Measurements from ENCODE around the gene NSUN6. TPM values are rescaled to one million over a fixed set of nuclear protein-coding genes. Genes with fewer than 3 reads are reported as not detected.

Gene NSUN6
- total RNA-seq, 1 experiment from 2014 or later, result 13.3 TPM

DNA sequence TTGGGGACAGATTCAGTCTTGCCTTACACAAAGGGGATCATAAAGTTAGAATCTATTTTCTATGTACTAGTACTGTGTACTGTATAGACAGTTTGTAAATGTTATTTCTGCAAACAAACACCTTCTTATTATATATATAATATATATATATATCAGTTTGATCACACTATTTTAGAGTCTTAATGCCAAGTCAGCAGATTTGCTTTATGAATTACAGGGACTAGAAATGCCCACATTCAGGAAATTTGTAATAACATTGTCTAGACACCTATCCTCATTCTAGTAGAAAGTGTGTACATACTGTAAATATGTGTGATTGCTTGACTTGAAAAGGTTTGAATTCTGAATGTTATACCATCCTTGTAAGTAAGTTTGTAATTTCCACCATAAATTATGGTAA lies 111.2 kb downstream of the NSUN6 start:
- H3K4me1 ChIP-seq, result 0 out of 2 replicates have a peak, but pooled peaks cover under 1% of the 10 kb centered on the region
- H3K9me3 ChIP-seq (replicated peaks), result no peaks in the 10 kb centered on the region
- DNase-seq, result no peak
- H3K27ac ChIP-seq, result no peak overlapping the region
- peaks cover 2% of the 10 kb centered on the region; the same call in 1 of the 2 replicates for H3K36me3 ChIP-seq
- H3K27me3 ChIP-seq, result no peaks in the 10 kb centered on the region
- no peak overlapping the region for H3K4me3 ChIP-seq

DNA sequence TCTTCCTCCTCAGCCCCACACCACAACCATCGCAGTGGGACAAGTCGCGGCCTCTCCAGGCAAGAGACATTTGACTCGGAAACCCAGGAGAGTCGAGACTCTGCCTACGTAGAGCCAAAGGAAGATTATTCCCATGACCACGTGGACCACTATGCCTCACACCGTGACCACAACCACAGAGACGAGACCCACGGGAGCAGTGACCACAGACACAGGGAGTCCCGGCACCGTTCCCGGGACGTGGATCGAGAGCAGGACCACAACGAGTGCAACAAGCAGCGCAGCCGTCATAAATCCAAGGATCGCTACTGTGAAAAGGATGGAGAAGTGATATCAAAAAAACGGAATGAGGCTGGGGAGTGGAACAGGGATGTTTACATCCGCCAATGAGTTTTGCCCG lies 112.1 kb downstream of the NSUN6 start:
- DNase-seq, result no peak
- Histone ChIP-seq H3K4me1 (no peaks in the 10 kb centered on the region), H3K27ac (no peak overlapping the region), H3K27me3 (no peaks in the 10 kb centered on the region), H3K36me3 (peaks cover under 1% of the 10 kb centered on the region; the same call in 1 of the 2 replicates), H3K9me3 (replicated peaks) (no peaks in the 10 kb centered on the region), H3K4me3 (no peak overlapping the region)

DNA sequence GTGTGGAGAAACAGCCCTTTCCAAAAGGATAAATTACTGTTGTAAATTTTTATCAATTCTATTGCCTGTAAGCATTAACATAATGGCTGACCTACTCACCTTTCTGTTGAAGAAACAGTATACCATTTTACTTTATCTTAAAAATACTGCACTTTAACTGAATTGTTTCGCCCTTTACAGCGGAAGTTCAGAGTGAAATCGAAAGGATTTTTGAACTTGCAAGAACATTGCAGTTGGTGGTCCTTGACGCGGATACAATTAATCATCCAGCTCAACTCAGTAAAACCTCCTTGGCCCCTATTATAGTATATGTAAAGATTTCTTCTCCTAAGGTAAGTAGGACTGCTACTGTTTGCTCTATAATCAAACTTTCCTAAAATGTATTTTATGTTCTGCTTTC lies 117.5 kb downstream of the NSUN6 start:
- Histone ChIP-seq H3K27ac (no peak overlapping the region), H3K36me3 (peaks cover 2% of the 10 kb centered on the region; the same call in 1 of the 2 replicates), H3K27me3 (no peaks in the 10 kb centered on the region), H3K4me3 (no peak overlapping the region), H3K9me3 (replicated peaks) (no peaks in the 10 kb centered on the region), H3K4me1 (peaks cover 2% of the 10 kb centered on the region)
- no peak for DNase-seq

DNA sequence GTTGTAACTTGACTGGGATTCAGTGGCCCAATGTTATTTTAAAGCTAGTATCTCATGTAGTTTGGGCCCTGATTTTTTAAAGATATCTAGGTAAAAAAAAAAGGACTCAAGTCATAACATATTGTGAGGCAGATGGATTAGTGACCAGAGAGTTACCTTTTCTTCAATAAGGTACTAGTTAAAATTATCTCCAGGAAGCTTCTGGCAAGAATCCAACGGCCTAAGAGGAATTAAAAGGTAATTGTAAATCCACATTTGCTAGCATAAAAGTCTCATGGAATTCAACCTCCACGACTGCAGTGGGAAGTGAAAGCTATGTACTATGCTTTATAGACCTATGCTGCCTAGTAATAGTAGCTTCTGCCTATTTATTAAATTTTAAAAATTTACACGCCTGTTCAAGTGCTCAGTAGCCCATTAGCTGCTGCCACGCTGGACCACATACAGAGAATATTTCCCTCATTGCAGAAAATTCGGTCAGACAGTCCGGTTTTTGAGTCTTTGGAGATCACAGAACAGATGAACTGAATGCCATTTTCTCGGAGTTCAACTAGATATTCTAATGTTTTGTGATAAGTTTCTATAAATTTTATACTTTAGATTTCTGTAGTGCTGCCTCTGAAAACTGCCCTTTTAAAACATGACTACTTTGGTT lies 118.4 kb downstream of the NSUN6 start:
- Histone ChIP-seq H3K4me1 (peaks cover 11% of the 10 kb centered on the region), H3K27me3 (no peaks in the 10 kb centered on the region), H3K9me3 (replicated peaks) (no peaks in the 10 kb centered on the region), H3K27ac (no peak overlapping the region), H3K4me3 (no peak overlapping the region), H3K36me3 (peaks cover 2% of the 10 kb centered on the region; the same call in 1 of the 2 replicates)
- DNase-seq, result peak in 1 of 2 experiments; percentile 11

DNA sequence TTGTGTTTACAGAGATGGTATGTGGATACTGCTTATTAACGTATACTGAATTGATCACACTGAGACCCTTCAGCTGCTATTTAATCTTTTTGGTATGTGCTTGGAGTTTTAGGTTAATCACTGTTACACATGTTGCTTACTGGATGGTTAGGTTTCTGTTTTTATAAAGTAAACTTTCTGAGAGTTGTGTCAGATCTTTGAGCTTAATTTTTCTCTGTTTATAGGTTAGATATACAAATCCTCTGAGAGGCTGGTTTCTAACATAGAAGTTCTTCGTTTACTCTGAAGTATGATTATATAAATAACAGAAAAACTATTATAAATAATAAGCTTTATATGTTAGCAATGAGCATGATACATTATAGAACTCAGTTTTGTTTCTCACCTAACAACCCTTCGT lies 123.1 kb downstream of the NSUN6 start:
- peak overlapping the region; percentile 88 for H3K27ac ChIP-seq
- DNase-seq, result peak in 1 of 2 experiments; percentile 33
- H3K27me3 ChIP-seq, result no peaks in the 10 kb centered on the region
- H3K9me3 ChIP-seq (replicated peaks), result no peaks in the 10 kb centered on the region
- peaks cover 2% of the 10 kb centered on the region; the same call in 1 of the 2 replicates for H3K36me3 ChIP-seq
- H3K4me3 ChIP-seq, result no peak overlapping the region
- peaks cover 31% of the 10 kb centered on the region for H3K4me1 ChIP-seq

DNA sequence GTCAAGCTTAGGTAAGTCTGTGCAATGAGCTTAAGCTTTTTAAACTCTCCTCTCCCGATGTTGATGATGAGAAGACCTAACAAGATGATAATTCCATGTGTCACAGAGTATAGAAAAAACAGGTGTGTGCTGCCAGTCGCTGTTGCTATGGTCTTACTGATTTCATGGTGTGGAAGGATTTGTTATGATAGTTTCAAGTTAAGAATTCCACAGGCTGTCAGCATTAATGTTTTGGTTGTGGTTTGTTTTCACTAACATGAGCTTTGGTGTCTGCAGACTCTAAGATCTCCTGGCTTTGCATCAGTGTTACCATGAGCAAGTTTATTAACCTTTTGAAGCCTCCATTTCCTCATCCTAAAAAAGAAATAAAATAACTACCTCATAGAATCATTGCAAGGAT lies 123.7 kb downstream of the NSUN6 start:
- Histone ChIP-seq H3K4me1 (peaks cover 35% of the 10 kb centered on the region), H3K4me3 (no peak overlapping the region; the same call in 1 of the 2 replicates), H3K9me3 (replicated peaks) (no peaks in the 10 kb centered on the region), H3K27me3 (no peaks in the 10 kb centered on the region), H3K36me3 (peaks cover 2% of the 10 kb centered on the region; the same call in 1 of the 2 replicates), H3K27ac (peak overlapping the region; percentile 88)
- peak; percentile 66 to 91 for DNase-seq

DNA sequence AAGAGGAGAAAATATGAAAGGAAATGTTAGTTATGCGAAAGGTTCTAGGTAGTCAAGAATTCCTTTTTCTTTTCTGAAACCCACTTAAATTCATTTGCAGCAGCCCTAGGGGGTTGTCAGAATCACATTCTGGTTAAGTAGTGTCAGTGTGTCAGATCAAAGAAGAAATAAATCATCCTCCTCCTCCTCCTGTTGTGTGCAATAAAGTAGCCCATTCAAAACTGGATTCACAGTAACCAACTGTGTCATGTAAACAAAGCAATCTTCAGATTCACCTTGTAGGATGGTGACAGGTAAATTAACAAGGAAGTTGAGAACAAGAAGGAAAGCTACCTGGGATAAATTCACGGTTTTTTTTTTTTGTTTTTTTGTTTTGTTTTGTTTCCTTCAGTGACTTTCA lies 127.5 kb downstream of the NSUN6 start:
- Histone ChIP-seq H3K4me1 (peaks cover 33% of the 10 kb centered on the region), H3K36me3 (no peaks in the 10 kb centered on the region), H3K4me3 (no peak overlapping the region), H3K27me3 (no peaks in the 10 kb centered on the region), H3K9me3 (replicated peaks) (no peaks in the 10 kb centered on the region), H3K27ac (no peak overlapping the region)
- DNase-seq, result no peak

DNA sequence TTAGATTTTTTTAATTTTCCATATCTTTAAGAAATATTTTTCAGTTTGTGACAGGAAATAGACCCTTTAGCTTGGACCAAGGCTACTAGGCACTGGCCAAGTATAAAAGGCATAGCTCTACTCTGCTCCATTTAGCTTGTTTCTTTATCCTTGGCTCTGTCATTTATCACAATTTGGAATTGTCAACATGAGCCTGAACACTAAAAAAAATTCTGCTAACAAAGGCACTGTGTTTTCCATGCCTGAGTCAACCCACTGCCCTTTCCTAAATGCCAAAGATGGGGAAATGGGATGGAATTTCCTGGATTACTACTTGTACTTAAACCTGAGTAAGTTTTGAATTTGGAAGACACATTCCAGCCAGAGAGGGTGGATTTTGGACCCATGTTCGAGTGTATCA lies 128.4 kb downstream of the NSUN6 start:
- Histone ChIP-seq H3K4me3 (no peak overlapping the region), H3K27me3 (no peaks in the 10 kb centered on the region)

DNA sequence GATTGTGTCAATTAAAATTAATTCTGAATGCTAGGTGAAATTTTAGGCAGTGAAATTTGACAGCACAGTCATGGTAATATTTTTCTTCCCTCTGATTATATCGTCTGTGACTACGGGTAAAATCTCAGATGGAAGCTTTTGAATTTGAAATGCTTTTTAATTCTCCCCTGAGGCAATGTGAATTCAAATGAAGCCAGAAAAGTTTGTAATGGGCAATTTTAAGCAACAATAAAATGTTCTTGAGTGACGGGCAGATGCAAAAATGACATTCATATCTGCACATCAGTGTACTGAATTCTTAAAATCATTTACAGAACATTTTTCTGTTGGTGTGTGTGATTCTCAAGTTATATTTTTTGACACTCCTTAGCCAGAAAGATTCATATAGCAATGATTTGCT lies 134.5 kb downstream of the NSUN6 start:
- Histone ChIP-seq H3K4me1 (no peaks in the 10 kb centered on the region), H3K27ac (no peak overlapping the region), H3K9me3 (replicated peaks) (no peaks in the 10 kb centered on the region), H3K27me3 (no peaks in the 10 kb centered on the region), H3K36me3 (no peaks in the 10 kb centered on the region), H3K4me3 (no peak overlapping the region)
- no peak for DNase-seq

More for the DNA sequence above, 128.4 kb downstream of the NSUN6 start:
- H3K4me1 ChIP-seq, result peaks cover 24% of the 10 kb centered on the region
- DNase-seq, result peak in 1 of 2 experiments; percentile 56
- no peaks in the 10 kb centered on the region for H3K9me3 ChIP-seq (replicated peaks)
- no peaks in the 10 kb centered on the region for H3K36me3 ChIP-seq
- no peak overlapping the region for H3K27ac ChIP-seq

DNA sequence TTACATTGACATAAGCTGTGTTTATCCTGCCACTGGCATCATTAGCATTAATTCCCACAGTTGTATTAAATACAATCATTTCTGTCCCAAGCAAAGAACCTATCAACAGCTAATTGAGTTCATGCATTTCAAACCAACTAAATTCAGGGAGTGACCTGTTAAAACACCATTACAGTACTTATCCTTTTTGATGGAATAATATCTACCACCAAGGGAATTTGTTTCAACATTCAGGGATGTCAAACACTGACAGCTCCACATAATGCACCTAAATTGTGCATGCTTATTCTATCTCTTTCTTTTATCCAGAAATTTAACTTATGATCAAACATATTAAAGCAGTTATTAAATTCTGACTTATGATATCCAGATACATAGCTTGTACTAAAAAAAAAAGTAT lies 136.8 kb downstream of the NSUN6 start:
- Histone ChIP-seq H3K9me3 (replicated peaks) (no peaks in the 10 kb centered on the region), H3K4me3 (no peak overlapping the region), H3K4me1 (no peaks in the 10 kb centered on the region), H3K36me3 (no peaks in the 10 kb centered on the region), H3K27ac (no peak overlapping the region), H3K27me3 (no peaks in the 10 kb centered on the region)
- no peak for DNase-seq

DNA sequence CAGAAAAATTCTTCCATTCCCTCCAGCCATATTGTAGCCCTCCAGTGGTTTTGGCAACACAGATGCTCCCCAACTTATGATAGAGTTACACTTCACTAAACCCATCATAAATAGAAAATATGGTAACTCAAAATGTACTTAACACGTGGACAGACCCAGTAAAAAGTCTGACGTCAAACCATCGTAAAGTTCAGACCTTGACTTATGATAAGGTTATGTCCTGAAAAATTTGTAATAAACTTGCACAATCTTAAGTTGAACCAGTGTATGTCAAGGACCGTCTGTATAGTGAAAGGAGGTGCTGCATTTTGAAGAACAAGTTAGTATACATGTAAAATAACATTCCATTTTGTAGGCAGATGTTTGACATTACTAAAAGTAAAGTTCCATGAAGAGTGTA lies 142.8 kb downstream of the NSUN6 start:
- no peak overlapping the region for H3K27ac ChIP-seq
- H3K4me1 ChIP-seq, result no peaks in the 10 kb centered on the region
- no peaks in the 10 kb centered on the region for H3K36me3 ChIP-seq
- no peak overlapping the region for H3K4me3 ChIP-seq
- no peaks in the 10 kb centered on the region for H3K9me3 ChIP-seq (replicated peaks)
- DNase-seq, result no peak
- H3K27me3 ChIP-seq, result no peaks in the 10 kb centered on the region

DNA sequence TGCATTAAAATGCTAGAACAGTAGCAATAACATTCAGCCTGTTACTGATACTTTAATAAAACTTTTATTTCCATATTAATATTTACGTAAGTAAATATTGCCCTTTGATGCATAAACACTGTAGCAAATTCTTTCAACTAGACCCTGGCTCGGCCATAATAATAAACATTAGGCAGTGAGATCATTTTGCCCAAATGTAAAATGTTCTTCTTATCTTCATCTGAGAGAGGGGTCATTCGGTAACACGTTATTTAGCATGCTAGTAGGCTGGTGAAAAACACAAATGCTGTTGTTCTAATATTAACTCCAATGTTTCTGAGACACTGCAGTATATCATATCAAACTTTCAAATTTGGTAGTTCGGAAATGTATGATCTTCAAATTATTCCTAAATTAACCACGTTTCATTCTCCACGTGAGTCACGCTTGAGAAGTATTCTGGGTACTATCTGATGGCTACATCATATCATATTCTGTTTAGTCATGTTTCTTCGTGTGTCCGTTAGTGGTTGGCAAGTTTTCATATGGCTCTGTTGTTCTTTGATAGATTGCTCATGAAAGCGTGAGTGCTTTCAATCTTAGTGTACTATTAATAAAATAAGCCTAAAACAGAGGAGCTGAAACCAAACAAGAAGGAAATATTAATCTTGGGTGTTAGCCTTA lies 145.8 kb downstream of the NSUN6 start:
- Histone ChIP-seq H3K36me3 (no peaks in the 10 kb centered on the region), H3K4me3 (no peak overlapping the region), H3K27me3 (no peaks in the 10 kb centered on the region), H3K4me1 (no peaks in the 10 kb centered on the region), H3K27ac (no peak overlapping the region), H3K9me3 (replicated peaks) (no peaks in the 10 kb centered on the region)
- no peak for DNase-seq

DNA sequence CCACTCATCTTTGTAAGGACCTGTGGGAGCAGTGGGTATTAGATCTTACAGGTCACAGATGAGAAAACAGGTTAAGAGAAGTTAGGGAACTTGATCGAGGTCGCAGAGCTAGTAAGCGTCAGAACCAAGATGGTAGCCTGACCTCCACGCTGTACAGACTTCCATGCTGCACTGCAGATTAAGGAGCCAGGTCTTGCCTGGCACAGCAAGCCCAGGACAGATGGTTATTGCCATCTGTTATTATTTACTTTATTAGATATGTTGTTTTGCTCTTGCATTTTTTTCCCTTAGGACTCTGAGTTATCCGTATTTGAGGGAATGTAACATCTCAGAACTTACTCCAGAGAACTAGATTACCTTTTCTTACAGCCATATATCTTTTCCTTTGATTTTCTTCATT lies 147.2 kb downstream of the NSUN6 start:
- H3K4me3 ChIP-seq, result no peak overlapping the region
- H3K27ac ChIP-seq, result no peak overlapping the region
- no peaks in the 10 kb centered on the region for H3K9me3 ChIP-seq (replicated peaks)
- DNase-seq, result no peak
- no peaks in the 10 kb centered on the region for H3K27me3 ChIP-seq
- no peaks in the 10 kb centered on the region for H3K4me1 ChIP-seq
- H3K36me3 ChIP-seq, result no peaks in the 10 kb centered on the region

DNA sequence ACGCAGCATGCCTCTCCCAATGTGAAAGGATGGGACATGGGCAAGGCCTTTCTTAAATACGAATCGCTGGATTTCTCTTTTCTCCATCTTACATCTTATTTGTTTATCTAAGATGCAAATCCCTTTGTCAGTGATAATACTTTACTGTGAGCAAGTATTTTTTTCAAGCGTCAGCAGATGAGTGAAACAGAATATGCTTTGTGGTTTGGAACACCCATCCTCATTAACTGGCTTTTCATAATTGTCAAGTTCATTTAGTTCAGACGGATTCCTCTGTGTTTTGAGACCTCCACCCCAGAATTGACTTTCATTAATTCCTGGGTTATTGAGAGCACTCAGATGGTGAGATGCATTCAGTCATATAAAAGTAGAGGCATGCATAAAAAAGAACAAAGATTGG lies 149.8 kb downstream of the NSUN6 start:
- H3K9me3 ChIP-seq (replicated peaks), result no peaks in the 10 kb centered on the region
- H3K4me1 ChIP-seq, result no peaks in the 10 kb centered on the region
- DNase-seq, result no peak
- no peaks in the 10 kb centered on the region for H3K36me3 ChIP-seq
- H3K27ac ChIP-seq, result no peak overlapping the region
- no peaks in the 10 kb centered on the region for H3K27me3 ChIP-seq
- H3K4me3 ChIP-seq, result peak overlapping the region; percentile 36

DNA sequence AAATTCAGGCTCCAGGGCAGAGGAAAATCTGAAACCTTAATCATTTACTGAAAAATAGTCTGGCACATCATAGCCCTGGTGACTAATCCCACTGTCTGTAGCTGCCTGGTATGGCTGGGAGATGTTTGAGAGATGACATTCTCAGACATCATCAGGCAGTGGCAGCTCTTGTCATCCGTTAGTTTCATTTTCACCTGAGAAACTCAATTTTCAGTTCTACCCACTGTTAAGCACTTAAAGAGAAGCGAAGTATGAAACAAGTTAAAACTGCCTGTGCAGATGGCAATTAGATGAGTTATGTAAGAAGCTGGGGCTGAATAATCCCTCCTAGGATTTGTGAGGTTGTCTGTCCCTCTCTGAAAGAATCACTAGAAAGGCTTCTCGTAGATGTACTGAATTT lies 150.2 kb downstream of the NSUN6 start:
- no peaks in the 10 kb centered on the region for H3K27me3 ChIP-seq
- H3K36me3 ChIP-seq, result no peaks in the 10 kb centered on the region
- no peaks in the 10 kb centered on the region for H3K9me3 ChIP-seq (replicated peaks)
- H3K4me1 ChIP-seq, result no peaks in the 10 kb centered on the region
- peak in 1 of 2 experiments; percentile 20 for DNase-seq
- peak overlapping the region; percentile 36 for H3K4me3 ChIP-seq
- no peak overlapping the region for H3K27ac ChIP-seq

Data from SJCRH30 (cell line).